ENCODE results near the gene MAP2K3.
"Not testable (repeated sequence)": the region's sequence is repeated elsewhere in the genome, so short reads cannot be mapped to it uniquely, and the experiment has no call there.

Gene MAP2K3

GRCh38 chr17:21330436-21331160, 46.1 kb downstream of the MAP2K3 start:
- no peak for DNase-seq (ENCODE audit: low read depth)

- not testable (repeated sequence) for DNase-seq (ENCODE audit: low read depth)
Measured at GRCh38 chr17:21336541-21337294, 52.2 kb downstream of the MAP2K3 start.

DNA sequence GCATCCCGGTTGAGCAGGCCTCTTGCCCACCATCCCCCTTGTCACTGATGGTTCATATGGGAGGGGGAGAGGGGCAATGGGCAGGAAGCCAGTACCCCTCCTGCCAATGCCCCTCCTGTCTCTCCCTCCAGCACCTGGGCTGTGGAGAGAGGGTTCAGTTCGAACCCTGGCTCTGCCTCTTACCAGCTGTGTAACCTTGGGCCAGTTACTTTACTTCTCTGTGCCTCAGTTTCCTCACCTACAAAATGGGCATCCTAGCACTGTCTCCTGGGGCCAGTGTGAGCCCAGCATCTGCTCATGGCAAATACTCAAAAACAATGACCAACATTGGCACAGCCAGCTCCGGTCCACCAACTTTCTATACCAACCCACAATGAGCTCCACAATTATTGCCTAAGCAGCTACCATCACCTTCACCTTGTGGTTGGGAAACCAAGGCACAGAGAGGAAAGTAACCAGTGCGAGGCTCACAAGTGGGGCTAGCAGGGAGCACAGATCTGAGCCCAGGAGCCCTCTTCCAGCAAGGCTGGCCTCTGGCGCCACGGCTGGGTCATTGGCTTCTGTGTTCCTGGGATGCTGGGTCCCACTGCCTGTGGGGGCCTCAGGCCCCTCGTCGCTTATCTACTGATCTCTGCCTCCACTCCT, 53.6 kb downstream of the MAP2K3 start:
- not testable (repeated sequence) for DNase-seq (ENCODE audit: low read depth)

DNA sequence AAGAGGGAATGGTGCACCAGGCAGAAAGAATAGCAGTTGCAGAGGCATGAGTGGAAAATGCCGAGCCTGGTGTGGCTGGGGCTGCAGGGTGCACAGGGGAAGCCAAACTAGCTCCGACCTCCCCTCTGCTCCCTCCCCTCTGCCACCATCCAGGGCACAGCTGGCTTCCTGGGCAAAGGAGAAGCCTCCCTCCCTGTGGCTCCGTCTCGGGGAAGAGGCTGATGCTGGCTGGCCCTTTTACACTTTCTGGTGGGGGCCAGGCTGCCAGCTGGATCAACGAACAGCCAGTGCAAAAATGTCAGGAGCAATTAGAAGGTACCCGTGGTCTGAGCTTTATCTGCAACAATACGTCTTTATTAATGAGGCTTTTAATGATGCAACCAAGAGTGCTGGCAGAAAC, 54.5 kb downstream of the MAP2K3 start:
- no peak for DNase-seq (ENCODE audit: low read depth)

DNA sequence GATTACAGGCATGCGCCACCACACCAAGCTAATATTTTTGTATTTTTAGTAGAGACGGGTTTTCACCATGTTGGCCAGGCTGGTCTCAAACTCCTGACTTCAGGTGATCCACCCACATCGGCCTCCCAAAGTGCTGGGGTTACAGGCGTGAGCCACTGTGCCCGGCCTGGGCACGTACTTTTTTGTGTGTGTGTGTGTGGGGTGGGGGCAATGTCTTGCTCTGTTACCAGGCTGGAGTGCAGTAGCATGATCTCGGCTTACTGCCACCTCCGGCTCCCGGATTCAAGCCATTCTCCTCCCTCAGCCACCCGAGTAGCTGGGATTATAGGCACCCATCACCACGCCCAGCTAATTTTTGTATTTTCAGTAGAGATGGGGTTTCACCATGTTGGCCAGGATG, 55.1 kb downstream of the MAP2K3 start:
- not testable (repeated sequence) for DNase-seq (ENCODE audit: low read depth)

GRCh38 chr17:21340407-21340806, 55.9 kb downstream of the MAP2K3 start:
- DNase-seq (ENCODE audit: low read depth), result not testable (repeated sequence)

- DNase-seq (ENCODE audit: low read depth), result not testable (repeated sequence)
Measured at GRCh38 chr17:21341279-21341678, 56.8 kb downstream of the MAP2K3 start.

DNA sequence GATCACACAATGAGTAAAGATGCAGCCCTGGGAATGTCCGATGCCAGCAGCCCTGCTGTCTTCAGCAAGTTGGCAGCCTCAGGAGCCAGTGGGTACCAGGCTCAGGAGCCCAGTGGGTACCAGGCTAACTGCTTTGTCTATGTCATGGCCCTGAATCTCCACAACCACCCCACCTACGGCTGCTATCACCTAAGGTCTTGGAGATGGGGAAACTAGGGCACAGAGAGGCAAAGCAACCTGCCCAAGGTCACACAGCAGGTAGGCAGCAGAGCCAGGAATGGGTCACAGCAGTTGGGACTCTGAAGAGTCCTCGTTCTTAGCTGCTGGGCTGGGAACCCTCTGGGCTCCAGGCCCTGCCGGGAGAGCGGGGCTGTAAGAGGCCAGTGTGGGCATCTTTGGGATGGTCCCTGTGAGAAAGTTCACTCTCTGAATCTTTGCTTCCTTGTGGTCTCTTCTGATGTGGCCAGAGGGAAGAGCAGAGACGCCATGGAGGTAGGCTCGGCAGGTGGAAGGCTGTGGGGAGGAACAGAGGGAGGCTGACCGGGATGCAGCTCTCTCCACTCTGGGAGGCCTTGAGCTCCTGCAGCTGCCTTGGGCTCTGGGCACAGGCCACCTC, 57.5 kb downstream of the MAP2K3 start:
- not testable (repeated sequence) for DNase-seq (ENCODE audit: low read depth)

- DNase-seq (ENCODE audit: low read depth), result not testable (repeated sequence)
Measured at GRCh38 chr17:21343061-21343949, 58.8 kb downstream of the MAP2K3 start.

DNA sequence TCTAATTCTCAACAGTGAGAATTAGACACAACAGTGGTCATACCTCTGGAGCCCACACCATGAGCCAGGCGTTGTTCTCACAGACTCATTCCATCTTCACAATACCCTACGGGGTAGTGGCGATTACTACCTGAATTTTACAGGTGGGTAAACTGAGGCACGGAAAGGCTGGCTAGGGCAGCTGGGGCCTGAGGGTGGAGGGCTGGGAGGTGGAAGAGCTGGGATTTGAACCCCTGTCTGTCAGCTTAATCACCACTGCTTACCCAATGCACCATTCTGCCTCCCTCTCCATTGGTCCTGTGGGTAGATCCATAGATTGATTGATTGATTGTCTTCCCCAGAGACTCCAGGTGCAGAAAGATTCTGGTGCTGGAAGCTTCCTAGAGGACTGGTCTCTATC, 60.3 kb downstream of the MAP2K3 start:
- not testable (repeated sequence) for DNase-seq (ENCODE audit: low read depth)

DNA sequence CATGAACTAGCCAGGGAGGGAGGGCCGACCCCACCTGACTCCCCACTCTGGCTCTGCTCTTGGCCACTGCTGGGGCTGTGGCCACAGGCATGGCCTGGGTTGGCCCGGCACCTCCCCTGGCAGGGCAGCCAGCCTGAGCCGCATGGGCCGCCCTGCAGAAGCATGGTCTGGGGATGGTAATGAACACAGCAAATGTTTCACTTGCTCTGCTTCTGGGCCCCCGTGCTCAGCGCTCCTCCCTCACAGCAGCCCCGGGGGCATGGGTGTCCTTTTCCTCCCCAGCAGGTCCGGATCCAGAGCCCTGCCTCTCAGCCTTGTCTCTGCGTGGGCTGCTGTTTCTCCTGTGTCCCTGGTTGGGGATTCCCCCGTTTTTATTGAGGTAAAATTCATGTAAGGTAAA, 60.7 kb downstream of the MAP2K3 start:
- DNase-seq (ENCODE audit: low read depth), result no peak

DNA sequence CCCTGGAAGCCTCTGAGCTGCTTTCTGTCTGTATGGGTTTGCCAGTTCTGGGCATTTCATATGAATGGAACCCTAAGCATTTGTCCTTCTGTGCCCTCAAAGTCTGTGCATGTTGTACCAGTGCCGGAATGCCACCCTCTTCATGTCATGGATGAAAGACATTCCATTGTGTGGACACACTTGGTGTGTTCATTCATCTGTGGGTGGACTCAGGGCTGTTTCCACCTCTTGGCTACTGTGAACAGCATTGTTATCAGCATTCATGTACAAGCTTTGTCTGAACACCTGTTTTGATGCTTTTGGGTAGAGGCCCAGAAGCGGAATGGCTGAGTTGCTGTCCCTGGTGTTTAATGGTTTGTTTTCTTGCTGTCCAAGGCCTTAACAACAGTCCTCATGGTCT, 61.6 kb downstream of the MAP2K3 start:
- DNase-seq (ENCODE audit: low read depth), result not testable (repeated sequence)

- DNase-seq (ENCODE audit: low read depth), result not testable (repeated sequence)
Measured at GRCh38 chr17:21346651-21347250, 62.2 kb downstream of the MAP2K3 start.

- DNase-seq (ENCODE audit: low read depth), result not testable (repeated sequence)
Measured at GRCh38 chr17:21347660-21348059, 63.1 kb downstream of the MAP2K3 start.

DNA sequence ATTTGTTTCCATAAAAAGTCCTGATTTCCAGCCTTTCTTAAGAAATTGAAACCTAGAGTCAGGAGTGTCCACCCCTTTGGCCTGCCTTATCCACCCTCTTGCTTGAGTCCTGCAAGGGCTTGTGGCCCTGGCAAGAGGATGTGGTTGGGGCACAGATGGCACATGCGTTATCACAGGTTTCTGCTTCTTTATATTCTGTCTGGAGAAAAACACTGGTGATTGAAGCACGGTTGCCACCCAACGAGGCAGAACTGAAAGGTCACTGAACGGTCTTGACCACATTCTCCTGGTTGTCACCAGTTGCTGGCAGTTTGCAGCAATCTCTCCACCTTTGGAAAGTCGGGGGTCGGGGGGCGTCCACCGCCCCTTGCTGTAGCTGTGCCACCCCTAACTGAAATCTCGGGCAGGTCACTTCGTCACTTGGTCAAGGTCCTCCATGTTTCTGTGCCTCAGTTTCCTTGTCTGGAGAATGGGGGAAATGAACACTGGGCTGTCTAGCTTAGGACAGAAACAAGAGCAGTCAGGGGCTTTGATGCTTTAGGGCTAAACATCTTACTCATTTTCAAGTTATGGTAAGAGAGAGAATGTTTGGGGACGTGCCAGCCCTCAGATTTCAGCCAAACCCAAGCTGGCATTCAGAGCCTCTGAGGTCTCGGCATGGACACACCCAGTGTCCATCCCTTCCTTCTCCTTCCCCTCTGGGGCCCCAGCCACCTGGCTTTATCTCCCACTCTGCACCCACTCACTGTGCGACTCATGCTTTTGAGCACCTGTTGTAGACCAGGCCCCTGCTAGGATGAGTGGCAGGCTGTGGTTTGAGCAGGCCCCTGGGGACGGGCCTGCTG, 63.8 kb downstream of the MAP2K3 start:
- DNase-seq (ENCODE audit: low read depth), result not testable (repeated sequence)

DNA sequence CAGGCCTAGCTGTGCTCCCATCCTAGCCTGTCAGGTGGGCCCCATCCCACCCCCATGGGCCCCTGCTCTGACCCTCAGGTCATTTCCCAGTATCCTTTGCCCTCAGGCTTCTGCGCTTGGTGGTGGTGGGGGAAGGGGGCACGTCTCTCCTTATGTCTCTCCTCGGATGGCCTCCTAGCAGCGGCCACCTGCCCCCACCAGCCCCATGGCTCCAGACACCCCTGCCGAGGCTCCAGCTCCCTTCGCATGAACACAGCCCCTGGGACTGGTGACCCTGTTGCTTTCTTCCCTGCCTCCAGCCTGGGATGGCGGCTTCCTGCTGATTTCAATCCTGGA, 64.4 kb downstream of the MAP2K3 start:
- DNase-seq (ENCODE audit: low read depth), result not testable (repeated sequence)

GRCh38 chr17:21349358-21350050, 65.0 kb downstream of the MAP2K3 start:
- not testable (repeated sequence) for DNase-seq (ENCODE audit: low read depth)

- not testable (repeated sequence) for DNase-seq (ENCODE audit: low read depth)
Measured at GRCh38 chr17:21350495-21350894, 66.0 kb downstream of the MAP2K3 start.

GRCh38 chr17:21351366-21352065, 67.0 kb downstream of the MAP2K3 start:
- DNase-seq (ENCODE audit: low read depth), result no peak

Measured in stimulated activated CD8-positive, alpha-beta memory T cell treated with anti-CD3 and anti-CD28 coated beads, Interleukin-4, amount 100 ng/mL, for 24 hours (primary cell).